ENCODE measurements around the gene CCDC12.

Gene CCDC12

GRCh38 chr3:46996689-46997452, 20.3 kb upstream of the CCDC12 start:
- DNase-seq (ENCODE audit: low spot score) = no peak
- FAIRE-seq = no peak

DNA sequence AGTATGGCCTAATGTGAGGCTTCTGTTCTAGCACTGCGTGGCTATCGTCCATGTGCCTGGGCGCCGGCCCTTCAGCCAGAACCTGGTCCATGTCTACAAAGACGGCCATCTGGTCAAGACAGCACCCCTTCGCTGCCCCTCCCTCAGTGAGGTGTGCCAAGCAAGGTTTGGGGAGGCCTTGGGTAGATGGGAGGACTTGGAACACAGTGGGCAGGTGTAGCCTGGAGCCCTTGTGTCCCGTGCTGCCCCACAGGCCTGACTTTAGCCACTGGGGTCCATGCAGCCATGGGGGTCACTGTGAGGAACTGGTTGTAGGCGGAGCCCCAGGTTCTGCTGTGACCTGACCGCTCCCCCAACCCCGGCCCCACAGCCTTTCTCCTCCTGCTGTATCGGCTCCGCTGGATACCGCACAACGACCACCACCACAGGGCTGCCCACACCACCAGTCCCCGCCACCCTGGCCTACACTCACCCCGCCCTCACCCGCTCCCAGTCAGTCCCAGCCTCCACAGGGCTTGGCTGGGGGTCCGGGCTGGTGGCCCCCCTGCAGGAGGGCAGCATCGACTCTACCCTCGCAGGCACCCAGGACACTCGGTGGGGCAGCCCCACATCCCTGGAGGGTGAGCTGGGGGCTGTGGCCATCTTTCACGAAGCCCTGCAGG, 19.5 kb upstream of the CCDC12 start:
- DNase-seq (ENCODE audit: low spot score) (no peak), FAIRE-seq (no peak)

DNA sequence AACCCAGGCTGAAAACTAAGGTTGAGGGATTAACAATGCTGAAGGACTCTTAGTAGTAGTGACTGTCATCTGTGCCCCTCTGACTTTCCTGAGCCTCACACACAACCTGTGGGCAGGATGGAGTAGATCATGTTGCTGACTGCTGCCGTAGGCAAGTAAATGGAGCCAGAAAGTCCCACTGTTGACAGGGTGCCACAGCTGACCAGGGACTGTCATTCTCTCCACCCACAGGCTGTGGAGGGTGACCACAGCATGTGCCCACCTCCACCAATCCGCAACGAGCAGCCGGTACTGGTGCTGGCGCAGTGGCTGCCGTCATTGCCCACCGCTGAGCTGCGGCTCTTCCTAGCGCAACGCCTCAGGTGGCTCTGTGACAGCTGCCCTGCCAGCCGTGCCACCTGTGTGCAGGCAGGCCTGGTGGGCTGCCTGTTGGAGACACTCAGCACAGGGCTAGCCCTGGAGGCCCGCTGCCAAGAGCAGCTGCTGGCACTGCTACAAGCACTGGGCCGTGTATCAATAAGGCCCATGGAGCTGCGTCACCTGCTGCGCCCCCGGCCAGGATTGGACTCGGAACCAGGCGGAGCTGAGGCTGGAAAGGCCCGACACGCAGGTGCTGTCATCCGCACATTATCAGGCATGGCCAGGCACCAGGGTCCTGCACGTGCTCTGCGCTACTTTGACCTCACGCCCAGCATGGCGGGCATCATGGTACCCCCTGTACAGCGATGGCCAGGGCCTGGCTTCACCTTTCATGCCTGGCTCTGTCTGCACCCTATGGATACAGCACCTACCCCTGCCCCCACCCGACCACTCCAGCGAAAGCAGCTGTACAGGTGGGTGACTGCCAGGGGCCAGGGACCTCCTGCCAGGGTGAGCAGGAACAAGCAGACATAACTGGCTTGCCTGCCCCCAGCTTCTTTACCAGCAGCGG, 18.5 kb upstream of the CCDC12 start:
- DNase-seq (ENCODE audit: low spot score) (no peak), FAIRE-seq (no peak)

DNA sequence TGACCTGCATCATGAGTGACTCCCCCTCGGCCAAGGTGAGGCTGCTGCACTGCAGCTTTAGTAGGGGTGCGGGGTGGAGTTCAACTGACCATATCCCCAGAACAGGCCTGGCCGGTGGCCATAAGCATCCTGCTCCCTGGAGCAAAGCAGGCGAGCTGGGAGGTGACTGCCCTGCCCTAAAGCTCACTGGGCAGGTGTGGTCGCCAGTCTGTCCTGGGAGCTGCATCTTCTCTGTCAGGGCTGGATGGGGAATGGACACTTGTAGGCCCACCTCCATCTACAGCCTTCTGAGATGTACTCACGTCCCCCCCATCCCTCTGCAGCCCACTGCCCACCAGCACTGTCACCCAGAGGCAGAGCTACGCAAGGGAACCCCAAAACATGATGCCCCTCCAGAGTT, 17.4 kb upstream of the CCDC12 start:
- no peak for FAIRE-seq

DNA sequence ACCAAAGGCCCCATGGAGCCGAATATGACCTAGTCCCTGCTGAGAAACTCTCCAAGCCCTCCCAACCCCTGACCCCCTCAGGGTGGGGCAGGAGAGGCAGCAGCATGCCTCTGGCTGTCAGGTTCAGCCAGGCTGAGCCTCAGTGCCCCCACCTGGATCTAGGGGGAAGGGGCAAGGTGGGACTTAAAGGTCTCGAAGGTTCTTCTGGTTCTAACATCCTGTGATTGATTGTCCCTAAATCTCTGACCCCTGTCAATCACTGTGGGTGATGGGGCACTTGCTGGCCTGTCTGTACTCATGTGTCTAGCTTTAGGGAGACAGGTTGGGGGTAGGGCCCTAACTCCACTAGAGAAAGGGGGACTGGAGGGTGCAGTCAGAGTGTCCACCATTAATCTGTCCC, 16.7 kb upstream of the CCDC12 start:
- FAIRE-seq (no peak), DNase-seq (ENCODE audit: low spot score) (no peak)

More for the DNA sequence above, 17.4 kb upstream of the CCDC12 start:
- DNase-seq (ENCODE audit: low spot score) = no peak

GRCh38 chr3:46992231-46992630, 15.7 kb upstream of the CCDC12 start:
- DNase-seq (ENCODE audit: low spot score) (no peak), FAIRE-seq (no peak)

DNA sequence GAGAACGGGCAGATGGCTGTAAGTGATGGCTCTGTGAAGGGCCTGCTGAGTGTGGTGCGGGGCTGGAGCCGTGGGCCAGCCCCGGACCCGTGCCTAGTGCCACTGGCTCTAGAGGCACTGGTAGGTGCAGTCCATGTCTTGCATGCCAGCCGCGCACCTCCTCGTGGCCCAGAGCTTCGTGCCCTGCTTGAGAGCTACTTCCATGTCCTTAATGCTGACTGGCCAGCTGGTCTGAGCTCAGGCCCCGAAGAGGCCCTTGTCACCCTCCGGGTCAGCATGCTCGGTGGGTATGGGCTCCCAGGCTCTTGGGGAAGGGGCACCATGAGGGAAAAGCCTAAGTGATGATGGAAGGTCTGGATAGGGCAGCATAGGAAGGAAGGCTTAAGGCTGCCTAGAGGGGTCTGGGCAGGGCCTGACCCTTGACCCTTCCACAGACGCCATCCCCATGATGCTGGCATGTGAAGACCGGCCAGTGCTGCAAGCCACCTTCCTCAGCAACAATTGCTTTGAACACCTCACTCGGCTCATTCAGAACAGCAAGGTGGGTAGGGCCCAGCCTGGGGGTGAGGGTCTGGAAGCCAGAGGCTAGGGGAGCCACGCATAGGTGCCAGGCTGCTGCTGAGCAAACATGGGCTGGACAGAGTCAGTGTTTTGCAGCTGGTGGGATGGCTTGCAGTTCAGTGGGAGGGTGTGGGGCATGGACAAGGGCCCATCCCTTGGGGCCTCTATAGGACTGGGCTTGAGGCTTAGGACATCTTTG, 15.0 kb upstream of the CCDC12 start:
- no peak for DNase-seq (ENCODE audit: low spot score)
- FAIRE-seq = no peak

DNA sequence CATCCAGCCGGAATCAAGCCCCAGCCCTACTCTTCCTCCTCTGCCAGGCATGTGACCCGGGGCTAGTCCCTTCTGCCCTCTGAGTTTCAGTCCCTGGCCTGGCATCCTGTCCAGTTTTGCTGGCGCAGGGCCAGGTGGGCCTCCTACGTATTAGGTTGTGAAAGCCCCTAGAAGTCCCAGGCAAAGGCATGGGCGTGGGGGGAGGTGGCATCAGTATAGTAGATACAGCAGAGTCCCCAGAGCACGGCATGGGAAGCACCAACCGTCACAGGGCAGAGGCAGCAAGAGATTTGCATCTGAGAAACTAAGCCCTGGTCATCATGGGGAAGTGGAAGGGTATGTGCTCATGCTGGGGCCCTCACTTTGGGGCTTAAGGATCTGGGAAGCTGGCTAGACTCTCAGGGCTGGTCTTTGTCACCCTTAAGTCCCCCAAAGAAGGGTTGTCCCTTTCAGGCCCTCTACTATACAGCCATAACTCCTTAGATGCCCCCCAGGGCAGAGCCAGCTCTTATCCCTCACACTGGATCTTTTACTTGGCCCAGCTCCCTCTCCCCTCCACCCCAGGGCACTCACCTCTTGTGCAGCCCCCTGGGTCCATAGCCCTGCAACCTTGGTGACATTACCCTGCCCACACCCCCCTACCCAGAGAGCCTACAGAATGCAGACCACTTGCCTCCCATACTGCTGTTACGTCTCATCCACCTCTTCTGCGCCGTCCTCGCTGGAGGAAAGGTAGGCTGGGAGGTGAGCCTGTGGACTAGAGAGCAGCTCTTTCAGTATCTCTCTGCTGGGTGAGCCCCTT, 14.2 kb upstream of the CCDC12 start:
- FAIRE-seq = no peak
- no peak for DNase-seq (ENCODE audit: low spot score)

DNA sequence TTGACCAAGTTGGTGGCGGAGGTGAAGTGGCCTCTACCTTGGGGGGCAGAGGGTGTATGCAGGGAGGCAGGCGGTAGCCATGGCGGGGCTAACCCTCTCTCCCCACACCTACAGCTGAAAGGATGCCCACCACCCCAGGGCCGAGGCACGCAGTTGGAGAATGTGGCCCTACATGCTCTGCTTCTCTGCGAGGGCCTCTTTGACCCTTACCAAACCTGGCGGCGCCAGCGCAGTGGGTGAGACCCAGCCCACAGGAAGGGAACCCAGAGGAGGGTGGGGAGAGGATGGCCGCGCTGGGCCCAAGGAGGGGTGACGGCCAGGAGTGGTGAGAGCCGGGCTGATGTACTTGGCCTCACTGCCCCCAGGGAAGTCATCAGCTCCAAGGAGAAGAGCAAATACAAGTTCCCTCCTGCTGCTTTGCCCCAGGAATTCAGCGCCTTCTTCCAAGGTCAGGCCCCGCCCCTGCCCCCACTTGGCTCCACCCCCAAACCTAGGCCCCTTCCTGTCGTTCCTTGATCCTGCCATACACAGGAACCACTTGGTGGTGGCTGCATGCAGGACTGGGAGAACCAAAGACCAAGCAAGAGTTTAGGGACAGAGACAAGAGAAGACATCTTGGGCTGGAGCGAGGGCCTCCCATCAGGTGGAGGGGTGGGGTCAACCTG, 12.7 kb upstream of the CCDC12 start:
- DNase-seq (ENCODE audit: low spot score) = no peak
- no peak for FAIRE-seq

GRCh38 chr3:46988616-46989015, 12.1 kb upstream of the CCDC12 start:
- no peak for FAIRE-seq

DNA sequence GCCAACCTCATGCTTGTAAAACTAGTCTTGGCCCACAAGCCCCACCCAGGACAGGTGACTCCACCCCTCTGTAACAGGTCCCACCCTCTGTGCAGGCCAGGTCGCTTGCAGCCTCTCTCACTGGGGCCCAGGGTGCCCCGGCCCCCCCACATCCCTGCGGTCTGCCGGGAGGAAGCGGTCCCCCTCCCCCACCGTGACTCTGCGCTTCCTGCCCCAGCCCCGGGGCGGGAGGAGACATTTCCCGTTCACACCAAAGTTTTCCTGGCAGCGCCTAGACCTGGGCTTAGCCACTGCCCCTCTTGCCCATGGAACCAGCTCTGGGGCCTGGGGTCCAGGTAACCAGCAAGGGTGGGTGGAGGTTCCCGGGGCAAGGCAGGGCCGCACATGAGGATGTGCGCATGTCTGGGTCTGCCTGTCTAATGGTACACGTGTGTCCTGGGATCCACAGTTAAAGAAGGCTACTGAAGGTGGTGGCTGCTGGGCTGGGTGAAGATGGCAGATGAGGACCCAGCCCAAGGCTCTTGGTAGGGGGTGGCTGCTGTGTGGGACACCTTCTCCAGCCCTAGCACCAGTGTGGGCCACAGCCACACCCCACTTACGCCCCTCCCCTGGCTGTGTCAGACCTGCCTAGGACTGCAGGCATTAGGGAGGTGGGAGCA, 11.3 kb upstream of the CCDC12 start:
- DNase-seq (ENCODE audit: low spot score) (no peak), FAIRE-seq (no peak)

More at GRCh38 chr3:46988616-46989015, 12.1 kb upstream of the CCDC12 start:
- DNase-seq (ENCODE audit: low spot score) = no peak

DNA sequence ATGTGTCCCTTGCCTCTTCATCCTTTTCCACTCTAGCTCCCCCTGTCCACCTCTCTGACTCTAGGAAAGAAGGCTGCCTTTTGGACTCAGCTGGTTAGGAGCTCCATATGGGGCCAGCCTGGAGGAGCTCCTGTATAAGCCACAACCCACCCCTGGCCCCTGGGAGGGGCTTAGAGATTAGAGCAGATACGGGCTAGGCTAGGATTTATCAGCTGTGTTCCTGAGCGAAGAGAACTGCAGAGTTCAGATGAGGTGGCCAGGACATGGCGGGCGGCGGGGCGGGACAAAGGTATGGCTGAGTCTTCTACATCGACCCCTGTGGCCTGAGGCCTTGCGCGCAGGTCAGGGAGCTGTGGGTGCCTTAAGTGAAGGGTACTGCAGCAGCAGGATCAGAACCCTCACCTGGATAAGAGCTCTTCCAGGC, 10.8 kb upstream of the CCDC12 start:
- FAIRE-seq = no peak
- no peak for DNase-seq (ENCODE audit: low spot score)

- no peak for DNase-seq (ENCODE audit: low spot score)
- no peak for FAIRE-seq
These were observed 10.3 kb upstream of the CCDC12 start for GRCh38 chr3:46986782-46987310.

GRCh38 chr3:46986055-46986730, 9.6 kb upstream of the CCDC12 start:
- no peak for FAIRE-seq

GRCh38 chr3:46985588-46985987, 9.0 kb upstream of the CCDC12 start:
- FAIRE-seq = no peak
- DNase-seq (ENCODE audit: low spot score) = no peak

More at GRCh38 chr3:46986055-46986730, 9.6 kb upstream of the CCDC12 start:
- no peak for DNase-seq (ENCODE audit: low spot score)

DNA sequence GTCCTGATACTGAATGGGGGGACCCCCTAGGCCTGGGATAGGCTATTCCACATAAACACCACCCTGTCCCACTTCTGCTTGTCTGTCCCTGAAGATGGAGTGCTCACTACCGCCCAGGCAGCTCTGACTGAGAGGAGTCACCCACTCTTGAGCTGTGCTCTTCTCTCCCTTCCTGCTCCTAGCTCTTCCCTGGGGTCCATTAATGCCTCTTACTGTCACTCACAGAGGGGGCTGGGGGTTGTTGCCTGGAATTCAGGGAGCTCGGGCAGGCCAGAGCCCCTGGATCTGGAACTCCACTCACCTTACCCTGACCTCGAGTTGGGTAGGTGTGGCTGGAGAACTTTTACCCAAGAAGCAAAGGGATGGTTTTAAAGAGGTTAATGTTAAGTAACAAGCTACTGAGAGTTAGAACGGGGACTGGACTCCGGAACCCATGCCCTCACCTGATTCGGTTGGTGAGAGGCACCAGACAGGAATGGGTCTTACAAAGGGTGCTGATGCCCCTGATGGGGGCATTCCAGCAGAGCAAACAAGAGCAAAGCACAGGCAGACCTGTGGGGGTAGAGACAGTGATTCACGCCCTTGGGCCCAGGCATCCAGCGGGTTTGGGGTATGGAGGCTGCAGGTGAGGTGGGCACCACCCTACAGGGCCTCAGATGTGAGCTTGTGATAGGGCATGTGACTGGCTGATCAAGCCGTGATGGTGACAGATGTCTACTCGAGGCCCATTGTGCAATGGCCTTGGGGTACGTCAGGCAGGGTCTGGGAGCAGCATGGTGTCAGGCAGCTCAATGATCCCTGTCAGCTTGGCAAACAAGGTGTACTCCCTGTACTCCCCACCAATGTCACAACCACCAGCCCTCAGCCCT, 8.3 kb upstream of the CCDC12 start:
- FAIRE-seq = no peak

DNA sequence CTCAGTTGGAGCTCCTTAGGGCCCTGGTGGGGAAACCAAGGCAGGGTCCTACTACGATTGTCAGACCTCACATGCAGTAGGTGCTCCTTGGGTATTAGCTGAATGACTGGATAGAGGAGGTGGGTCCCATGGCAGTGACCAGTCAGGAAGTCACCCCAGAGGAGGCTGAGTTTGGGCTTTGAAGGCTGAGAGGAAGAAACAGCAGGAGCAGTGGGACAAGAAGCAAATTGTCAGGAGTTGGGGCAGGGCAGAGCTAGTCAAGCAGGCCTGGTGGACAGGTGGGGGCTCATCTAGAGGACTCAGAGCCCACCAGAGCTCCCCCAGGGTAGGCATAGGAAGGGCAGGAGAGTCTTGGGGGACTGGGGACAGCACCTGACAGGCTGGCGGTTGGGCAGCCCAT, 6.0 kb upstream of the CCDC12 start:
- DNase-seq (ENCODE audit: low spot score) (no peak), FAIRE-seq (no peak)

More for the DNA sequence above, 8.3 kb upstream of the CCDC12 start:
- no peak for DNase-seq (ENCODE audit: low spot score)
